ENCODE measurements around the gene TSPAN18.

TSPAN18 gene

DNA sequence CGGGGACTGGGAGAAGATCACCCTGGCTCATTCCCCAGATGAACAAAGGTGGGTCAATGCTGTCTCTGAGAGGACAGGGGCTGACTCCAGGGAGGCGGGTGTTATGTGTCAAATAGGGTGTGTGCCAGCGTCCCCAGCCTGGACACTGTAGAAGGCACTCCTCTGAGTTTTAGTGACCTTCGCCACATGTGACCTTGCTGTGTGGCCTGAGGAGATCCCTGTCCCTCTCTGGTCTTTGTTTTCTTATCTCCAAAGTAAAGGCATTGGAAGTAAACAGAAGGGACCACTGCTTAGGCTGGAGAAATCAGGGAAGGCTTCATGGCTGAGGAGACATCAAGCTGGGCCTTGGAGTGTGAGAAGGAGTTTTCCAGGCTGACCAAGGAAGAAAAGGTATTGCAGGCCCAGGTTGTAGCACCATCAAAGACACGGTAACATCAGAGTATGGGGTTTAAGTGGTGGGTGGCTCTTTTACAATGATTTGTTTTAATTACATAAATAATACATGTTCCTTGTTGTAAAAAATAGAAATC is 149.5 kb downstream of the TSPAN18 start:
- DNase-seq = no peak

DNA sequence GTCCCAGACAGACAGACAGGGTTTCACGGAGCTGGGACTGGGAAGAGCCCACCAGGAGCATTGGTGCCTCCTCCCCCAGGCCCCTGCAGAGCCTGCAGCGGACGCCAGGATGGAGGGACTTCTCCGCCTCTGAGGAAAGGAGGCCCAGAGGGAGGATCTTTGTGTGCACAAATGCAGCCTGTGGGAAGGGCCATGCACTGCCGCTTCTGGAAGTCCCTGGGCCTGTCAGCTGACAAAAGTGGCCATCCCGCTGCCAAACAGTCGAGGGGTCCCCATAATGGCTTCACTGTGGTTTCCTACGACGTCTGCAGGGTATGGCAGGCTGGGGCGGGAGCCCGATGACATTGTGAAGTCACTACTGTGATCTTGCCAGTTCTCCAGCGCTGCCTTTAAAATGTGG is 150.1 kb downstream of the TSPAN18 start:
- DNase-seq = no peak

DNA sequence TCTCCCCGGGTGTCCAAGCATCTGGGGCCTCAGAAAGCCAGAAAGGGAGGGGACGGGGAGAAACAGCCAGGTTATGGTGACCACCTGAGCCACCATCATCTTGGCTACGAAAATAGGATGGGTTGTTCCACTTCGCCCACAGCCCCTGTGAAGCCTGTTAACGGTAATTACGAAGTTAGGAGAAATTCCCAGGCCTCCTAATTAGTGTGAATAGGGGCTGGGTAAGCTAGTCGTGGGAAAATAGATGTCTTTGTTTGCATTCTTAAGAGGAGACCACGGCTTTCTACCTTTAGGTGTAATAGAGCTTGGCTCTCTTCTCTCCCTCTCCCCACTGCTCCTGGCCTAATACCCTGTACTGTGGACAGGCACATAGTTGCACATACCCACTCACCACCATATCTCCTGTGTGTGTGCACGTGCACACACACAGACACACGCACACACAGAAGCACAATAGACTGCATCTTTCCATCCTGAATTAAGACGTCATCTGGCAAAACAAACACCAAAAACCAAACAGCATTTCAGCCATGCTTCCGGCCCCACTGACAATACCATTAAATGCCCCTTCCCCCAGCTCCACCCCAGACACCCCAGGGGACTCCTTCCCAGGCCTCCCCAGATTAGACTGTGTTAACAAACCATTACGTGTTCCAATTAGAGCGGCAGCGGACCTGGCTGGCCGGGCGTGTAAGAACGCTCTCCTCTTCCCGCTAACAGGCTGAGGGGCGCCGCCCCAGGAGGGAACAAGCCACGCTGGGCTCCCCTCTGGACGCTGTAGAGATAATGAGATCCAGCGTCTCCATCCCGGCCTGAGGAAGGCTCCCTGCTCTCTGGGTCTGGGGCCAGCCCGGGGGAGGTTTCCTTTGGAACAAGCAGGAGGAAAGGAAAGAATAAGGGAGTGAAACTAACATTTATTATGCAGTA is 151.1 kb downstream of the TSPAN18 start:
- no peak for DNase-seq

DNA sequence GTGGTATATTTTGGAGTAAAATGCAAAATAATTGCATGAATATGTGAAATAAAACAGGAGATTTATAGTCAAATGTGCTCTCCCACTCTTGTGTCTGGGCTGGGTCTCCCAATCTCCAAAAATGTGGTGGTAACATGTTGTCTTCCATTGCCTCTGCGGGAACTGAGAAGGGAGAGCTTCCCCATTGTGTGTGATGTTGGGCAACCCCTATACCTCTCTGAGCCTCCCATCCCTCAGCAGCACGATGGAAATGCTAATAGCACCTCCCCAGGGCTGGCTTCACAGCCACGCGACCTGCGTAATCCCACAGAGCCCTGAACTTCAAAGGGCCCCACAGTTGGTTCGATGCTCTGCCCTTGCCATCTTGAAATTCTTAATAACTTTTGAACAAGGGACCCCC is 151.9 kb downstream of the TSPAN18 start:
- DNase-seq = no peak

DNA sequence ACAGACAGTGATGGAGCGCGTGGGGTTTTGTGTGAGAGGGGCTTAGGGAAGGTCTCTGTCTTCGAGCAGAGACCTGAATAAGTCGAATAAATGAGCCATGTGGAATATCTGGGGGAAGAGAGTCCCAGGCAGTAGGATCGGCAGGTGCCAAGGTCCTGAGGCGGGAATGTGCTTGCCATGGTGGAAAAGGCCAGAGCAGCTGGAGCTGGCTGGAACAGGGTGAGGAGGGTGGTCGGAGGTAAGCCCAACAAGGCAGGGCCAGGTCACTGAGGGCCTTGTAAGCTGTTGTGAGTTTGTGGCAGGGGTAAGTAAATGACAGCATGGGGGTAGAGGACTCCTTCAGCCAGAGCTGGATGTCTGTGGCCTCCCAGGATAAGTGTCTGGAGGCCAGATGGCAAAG is 152.7 kb downstream of the TSPAN18 start:
- DNase-seq = no peak

DNA sequence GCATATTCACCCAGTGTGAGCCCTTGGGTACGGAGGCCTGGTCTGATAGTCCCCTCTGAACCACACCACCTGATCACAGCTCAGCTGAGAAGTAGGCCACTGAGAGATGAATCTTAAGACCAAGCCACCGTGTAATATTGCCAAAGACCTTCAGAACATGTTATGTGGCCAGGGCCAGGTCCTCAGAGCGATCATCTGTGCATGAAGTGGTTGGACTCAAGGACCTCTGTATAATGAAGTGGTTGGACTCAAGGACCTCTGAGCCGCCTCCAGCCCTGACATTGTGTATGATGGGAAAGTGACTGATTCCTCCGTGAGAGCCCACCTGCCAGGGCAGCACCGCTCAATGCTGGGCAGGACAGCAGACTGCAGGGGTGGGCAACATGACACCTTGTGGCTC is 153.7 kb downstream of the TSPAN18 start:
- no peak for DNase-seq

DNA sequence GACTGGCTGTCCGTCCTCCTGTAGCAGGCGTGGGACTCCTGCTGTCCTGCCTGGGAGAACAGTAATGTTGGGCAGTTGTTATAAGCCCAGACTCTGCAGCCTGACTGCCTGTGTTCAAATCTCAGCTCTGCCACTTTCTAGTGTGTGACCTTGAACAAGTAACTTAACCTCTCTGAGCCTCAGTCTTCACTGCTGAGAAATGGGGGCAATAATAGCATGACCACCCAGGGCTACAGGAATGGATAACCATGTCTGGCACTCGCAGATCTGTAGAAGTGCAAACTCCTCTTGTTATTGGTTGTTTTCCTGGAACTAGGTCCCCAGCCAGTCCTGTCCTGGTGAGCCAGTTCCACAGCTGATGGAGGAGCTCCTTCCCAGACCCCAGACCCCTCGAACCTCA is 154.2 kb downstream of the TSPAN18 start:
- DNase-seq = no peak

DNA sequence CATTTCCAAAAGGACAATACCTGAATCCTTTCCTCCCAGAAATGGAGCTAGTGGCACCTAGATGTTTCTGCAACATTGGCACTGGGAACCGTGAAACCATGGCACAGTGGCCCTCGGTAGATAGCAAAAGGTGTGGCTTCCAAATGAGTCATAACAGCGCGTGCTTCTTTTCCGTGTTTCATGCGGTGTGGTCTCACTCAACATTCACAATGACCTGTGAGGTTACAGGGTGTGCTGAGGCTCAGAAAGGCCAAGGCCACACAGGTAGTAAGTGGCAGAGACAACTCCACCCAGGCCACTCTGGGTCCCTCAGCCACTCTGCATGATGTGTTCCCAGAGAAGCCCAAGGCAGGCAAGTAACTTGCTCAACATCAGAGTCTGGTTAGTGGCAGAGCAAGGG is 156.5 kb downstream of the TSPAN18 start:
- no peak for DNase-seq

DNA sequence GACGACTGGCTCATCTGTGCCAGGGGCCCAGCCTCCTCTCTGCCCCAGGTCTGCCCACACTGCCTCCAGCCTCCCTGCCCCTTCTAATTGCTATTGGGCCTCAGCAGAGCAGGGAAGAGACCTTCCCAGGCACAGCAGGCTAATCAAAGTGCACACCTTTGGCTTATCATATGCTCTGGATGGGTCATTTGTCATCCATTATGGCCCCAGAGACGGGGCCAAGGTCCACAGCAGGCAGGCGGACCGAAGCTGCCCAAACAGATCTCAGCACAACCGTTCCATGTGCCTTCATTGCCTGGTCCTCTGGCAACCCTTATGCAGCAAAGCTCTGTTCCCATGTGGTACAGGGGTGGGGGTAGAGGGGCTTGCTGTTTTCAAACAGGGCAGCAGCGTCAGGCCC is 157.3 kb downstream of the TSPAN18 start:
- DNase-seq = no peak

DNA sequence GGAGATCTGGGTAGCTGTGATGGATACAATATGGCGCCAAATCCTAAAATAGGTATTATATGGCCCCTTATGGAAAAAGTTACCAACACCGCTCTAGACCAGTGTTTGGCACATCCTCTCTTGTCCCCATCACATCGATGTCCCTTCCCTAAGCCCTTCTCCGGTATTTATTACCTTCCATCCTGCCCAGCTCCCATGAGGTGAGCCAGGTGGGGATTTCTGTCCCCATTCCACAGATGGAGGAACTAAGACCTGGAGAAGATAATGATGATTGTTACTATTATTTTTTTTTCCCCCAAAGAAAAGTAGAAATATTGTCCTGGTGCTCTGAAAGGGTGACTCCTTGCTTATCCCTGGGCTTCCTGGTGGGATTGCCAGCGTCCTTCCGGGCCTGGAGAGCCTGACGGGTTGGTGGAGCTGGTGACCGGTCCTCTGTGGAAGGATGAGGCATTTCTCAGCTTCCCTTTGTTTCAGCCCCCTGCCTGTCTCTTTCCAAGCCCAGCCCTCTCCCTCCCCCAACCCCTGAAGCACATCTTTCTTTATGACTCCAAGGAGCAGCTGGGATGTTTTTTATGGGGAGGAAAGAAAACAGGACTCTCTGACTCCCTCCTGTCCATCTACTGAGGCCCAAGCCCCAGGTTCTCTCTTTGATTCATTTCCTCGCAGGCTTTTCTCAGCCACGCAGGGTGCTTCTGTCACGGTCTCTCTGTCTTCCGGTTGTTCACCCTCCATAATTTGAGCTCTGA is 158.5 kb downstream of the TSPAN18 start:
- DNase-seq = no peak

DNA sequence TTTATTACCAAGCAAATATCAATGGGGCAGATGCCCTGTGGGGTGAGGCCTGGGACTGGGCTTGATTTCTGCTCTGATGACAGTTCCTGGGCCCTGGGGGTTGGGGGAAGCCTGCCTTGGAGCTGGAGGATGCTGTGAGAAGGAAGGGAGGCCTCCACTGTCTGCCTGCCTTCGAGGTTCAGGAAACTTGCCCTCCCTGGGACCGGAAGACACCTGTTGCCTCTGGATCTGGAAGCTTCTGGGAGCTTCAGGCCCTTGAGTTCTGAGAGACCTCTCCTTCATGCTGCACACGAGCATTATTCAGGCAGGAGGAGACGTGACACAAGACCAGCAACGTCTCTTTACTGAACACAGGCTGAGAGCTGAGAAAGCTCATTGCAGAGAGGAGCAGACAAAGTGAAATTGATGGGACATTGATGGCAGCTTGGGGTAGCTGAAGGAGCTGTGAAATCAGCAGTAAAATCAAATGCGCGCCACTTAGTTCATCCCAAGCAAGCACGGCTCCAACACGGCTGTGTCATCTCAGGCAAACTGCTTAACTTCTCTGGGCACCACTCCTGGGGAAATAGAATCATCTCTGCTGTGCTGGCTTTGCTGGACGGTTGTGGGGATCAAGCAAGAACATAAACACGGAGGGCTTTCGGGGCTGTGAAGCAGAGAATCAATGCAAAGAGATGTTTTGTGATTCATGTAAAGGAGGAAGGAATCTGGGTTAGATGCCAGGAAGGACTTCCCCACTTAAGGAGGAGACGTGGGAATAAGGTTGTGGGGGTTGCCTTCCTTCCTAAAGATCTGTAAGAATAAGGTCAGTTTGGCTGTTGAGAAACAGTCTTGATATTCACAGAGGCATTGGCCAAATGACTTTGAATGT is 159.4 kb downstream of the TSPAN18 start:
- DNase-seq = no peak

DNA sequence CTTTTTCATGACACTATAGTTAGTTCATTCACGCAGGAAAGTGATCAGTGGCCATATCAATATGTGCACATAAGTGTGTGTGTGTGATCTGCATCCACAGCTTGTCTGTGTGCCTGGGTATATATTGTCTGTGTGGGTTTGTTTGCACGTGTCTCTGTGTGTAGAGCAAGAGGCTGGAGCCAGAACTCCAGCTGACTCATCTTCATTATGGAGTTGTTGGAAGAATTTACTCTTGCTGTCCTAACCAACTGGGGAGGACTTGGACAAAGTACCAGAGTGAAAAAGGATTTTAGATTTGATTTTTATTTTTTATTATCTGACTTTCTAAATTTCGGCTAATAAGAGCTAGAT is 160.0 kb downstream of the TSPAN18 start:
- no peak for DNase-seq

DNA sequence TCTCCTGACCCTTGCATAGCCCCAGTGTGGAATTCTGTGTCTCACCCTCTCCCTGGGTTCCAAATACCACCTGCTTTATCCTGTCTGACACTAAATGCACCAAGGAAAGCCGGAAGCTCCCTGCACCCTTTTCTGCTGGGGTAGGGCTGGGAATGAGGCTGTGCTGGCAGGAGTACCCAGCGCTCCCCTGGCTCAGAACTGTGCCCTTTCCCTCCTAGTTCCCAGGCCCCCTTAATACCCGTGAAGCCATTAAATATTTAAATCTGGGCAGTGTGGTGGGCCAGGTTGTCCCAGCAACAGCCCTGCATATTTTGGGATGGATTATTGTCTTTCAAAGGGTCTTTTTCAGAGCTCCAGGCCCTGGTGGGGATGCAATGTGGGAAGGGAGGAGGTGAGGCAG is 160.9 kb downstream of the TSPAN18 start:
- no peak for DNase-seq

DNA sequence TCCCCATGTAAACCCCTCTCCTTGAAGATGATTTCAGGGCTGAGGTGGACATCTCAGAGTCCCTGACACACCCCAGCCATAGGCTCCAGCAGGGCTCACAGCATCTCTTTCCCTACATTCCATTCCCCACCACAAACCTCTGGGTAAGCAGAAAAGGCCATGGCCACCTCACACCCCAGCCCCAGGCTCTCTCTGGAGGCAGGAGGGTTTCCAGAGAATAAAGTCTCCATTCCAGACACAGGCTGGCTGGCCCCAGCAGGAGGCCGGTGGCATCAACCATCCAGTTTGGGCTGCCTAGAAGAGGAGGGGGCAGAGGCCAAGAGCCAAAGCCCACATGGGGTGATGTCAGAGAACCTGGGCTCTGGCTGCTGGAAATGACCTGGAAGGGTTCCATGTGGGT is 162.5 kb downstream of the TSPAN18 start:
- DNase-seq = no peak

DNA sequence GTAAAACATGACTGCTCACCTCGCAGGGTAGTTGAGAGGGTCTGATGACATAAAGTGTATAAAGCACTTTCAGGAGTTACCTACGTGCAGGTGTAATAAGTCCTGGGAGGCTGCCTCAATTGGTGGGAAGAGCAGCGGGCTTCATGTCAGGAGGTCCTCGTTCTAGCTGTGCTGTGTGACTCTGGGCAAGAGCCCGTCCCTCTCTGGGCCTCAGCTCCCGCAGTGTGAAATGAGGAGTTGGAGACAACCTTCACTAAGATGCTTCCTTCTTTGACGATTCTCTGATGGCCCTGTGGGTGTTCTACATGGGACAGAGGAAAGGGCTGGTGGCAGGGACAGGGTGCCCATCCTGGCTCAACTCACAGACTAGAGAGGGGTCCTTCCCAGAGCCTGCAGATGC is 166.1 kb downstream of the TSPAN18 start:
- no peak for DNase-seq

DNA sequence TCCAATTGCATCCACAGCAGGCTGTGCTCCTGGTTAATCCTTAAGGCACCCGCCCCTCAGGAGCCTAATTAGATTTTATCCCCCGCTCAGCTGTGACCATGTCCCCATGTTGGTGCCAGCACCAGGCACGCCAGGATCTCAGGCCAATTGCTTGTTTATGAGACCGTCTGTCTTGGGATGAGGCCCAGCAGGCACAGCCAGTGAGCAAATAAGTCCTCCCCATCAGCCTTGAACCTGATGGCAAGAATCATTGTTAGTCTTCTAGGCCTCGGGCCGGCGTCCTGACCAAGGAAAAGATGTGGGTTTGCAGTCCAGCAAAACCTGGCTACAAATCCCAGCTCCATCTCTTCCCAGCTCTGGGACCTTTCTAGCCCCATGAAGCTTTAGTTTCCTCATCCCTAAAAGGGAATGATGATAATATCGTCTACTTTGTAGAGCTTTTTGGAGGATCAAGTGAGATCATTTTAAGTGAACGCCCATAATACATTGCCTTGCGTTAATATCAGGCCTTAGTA is 166.6 kb downstream of the TSPAN18 start:
- no peak for DNase-seq

DNA sequence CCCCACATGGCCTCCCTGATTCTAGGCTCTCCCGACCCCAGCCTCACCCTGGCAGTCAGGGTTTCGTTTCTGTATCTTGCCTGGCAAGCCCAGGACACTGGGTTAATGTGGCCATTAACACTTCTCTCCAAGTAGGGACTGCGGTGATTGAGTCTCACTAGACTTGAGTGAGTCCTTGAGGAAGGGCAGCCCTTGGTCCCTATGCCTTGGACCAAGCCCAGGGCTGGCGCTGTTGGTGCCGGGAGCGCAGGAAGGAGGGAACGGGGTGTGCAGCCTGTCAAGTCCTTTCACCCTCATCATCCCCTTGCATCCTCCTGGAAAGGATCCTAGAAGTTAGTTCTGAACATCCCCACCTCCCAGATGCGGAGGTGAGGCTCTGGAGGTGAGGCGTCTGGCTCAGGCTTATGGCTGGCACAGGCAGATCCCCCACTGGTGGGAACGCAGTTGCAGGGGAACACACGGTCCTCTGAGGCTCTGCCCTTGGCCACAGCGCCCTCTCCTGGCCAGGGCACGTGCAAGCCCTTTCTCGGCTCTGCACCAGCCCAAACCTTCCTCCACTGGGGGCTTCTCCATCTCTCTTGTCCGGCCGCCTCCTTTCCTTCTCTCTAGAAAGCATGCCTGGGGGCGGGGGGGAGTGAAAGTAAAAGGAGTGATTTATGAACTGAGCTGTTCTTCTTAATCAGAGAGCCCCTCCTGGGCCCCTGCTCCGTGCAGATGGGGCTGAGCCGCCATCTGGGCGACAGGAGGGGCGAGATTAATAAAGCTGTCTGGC is 167.3 kb downstream of the TSPAN18 start:
- DNase-seq = peak; percentile 34 to 38

DNA sequence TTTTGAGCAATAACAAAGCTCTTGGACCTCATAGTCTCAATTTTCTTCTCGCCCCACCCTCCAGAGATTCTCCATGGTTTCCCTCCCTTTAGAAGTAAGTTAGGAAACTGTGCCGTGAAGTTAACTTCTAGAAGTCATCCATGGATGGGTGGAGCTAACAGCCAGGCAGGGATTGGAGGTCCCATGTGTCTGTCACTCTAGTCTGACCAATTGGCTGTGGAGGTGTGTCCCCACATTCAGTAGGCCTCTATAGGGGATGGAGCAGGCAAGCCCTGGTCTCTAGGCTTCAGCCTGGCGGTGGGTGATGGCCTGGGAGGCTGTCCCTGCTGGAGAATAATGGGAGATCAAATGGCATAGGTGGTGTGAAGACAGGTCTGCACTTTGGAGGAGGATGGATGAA is 173.2 kb downstream of the TSPAN18 start:
- no peak for DNase-seq

DNA sequence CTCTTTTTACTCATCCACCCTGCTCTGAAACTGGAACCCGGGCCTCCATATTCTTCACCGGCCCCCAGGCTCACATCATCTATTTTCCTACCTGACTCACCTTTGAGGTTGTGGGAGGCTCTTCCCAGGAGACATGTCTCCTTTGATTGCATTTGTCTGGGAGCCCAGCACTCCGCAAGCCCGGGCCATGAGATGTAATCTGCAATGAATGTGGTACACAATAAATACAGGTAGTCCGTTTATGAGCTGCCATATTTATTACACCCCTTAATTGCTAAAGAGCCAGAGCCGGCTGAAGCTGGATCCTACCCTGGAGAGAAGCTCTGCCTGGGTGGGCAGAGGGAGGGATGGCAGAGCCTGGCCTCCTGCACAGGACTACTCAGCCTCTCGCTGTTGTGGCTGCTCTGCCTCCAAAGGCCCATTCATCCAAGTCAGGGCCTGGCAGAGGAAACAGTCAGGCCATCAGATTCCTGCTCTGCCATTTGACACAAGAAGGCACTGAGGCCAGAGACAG is 174.4 kb downstream of the TSPAN18 start:
- DNase-seq = no peak

DNA sequence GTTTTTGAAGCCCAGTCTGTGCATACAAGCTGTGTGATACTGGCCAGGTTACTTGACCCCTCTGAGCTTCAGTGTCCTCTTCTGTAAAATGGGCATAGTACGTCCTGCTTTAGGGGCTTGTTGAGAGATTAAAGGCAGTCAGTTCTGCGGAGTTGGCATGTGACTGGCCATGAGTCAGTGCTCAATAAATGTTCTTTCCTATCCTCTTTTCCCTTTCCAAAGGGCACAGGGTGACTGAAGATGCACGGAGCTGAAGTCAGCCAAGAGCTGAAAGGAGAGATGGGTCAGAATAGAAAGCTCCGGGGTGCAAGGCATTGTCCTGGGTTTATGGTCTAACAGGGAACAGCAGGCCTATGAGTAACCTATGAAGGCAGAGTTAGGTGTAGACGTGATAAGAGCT is 175.0 kb downstream of the TSPAN18 start:
- no peak for DNase-seq

DNA sequence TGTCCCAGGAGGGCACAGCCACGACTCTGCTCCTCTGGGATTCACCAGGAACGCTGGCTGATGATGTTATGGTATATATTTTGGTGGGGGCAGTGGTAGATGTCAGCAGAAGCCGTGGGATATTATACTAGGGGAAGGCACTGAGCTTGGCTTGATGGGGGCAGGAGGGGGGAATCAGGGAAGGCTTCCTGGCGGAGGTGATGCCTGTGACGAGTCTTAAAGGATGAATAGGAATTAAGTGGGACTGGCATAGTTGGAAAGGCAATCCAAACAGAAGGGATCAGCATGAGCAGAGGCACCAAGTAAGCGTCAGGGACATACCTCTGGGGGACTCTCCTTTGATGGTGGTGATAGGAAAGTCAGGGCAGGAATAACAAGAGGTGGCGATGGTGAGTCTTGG is 176.3 kb downstream of the TSPAN18 start:
- no peak for DNase-seq

DNA sequence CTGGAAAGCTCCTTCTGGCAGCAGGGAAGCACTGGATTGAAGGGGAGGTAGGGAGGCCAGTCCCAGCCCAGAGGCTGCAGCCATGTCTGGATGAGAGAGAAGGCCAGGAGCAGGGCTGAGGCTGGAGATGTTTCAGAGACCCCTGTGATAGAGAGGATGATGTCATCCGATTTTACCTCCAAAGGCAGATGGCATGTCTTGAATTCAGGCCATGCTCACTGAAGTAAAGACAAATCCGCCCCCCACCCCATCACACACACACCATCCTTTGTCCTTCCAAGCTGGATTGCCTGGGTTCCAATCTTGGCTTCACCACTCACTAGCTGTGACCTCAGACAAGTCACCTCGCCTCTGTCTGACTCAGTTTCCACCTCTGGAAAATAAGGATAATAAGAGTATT is 176.8 kb downstream of the TSPAN18 start:
- no peak for DNase-seq
